H1 (cell line): ENCODE measurements around the gene TTC22. TPM values are rescaled to one million over a fixed set of nuclear protein-coding genes. Genes with fewer than 3 reads are reported as not detected.

Source experiments
- CTCF ChIA-PET: fragments of 300-600 bp; sonication (Branson Sonifier 250); formaldehyde crosslinking; loops from one replicate; lab custom pipeline; 2021; ENCODE audit not compliant: partially characterized antibody; lab: Charles Lee
- POLR2A ChIA-PET: fragments of 300-600 bp; sonication (Branson Sonifier 250); formaldehyde crosslinking; loops from one replicate; lab custom pipeline; 2021; ENCODE audit warnings: inconsistent platforms; ENCODE audit not compliant: partially characterized antibody; lab: Charles Lee
- DNase-seq, 2 experiments: peaks; one replicate each; pipeline versions ENCODE4 v3.0.0 to v3.0.0-alpha.2; 2010 to 2022; ENCODE audit warnings: low spot score in 2 of 2, low read depth in 1 of 2, mixed read lengths in 1 of 2
- FAIRE-seq: peaks from 2 replicates; lab custom pipeline; 2011; peaks lifted over from hg19 to GRCh38; lab: Jason Lieb, UNC
- H2AFZ ChIP-seq: 2 replicates; pipeline ENCODE4 v1.8.1; 2012; ENCODE audit warnings: low read length, inconsistent platforms
- H2AK5ac ChIP-seq: 2 replicates; pipeline ENCODE4 v1.6.1; 2013; ENCODE audit warnings: low read depth, low read length
- H2BK120ac ChIP-seq: replicated peaks from 2 replicates; pipeline ENCODE3; 2013; ENCODE audit warnings: low read depth, low read length, inconsistent platforms
- H2BK12ac ChIP-seq: 2 replicates; pipeline ENCODE4 v1.6.1; 2013; ENCODE audit warnings: low read depth, low read length
- H2BK15ac ChIP-seq: 2 replicates; pipeline ENCODE4 v1.6.1; 2013; ENCODE audit warnings: low read length
- H2BK20ac ChIP-seq: 2 replicates; pipeline ENCODE4 v1.6.1; 2013; ENCODE audit warnings: low read length
- H2BK5ac ChIP-seq: 2 replicates; pipeline ENCODE4 v1.6.1; 2013; ENCODE audit warnings: low read depth, low read length
- H3K14ac ChIP-seq: 2 replicates; pipeline ENCODE4 v1.6.1; 2013; ENCODE audit warnings: inconsistent platforms; ENCODE audit not compliant: insufficient read length
- H3K18ac ChIP-seq: 2 replicates; pipeline ENCODE4 v1.6.1; 2013; ENCODE audit warnings: low read length; ENCODE audit errors: extremely low read depth
- H3K23ac ChIP-seq: 2 replicates; pipeline ENCODE4 v1.6.1; 2013; ENCODE audit warnings: inconsistent platforms; ENCODE audit not compliant: insufficient read length
- H3K23me2 ChIP-seq: 2 replicates; pipeline ENCODE4 v1.6.1; 2013; ENCODE audit warnings: low read depth, low read length
- H3K27ac ChIP-seq: 2 replicates; pipeline ENCODE4 v1.6.1; 2011; ENCODE audit warnings: low read depth, low read length, inconsistent platforms
- H3K27me3 ChIP-seq, 4 experiments: replicated peaks in 1 of 4; 1 replicate in 1 of 4; 2 replicates in 3 of 4; pipeline versions ENCODE4 v1.6.1 to v1.8.1; 2011 to 2013; ENCODE audit warnings: low read length in 3 of 4, mild to moderate bottlenecking in 3 of 4, inconsistent platforms in 2 of 4, mixed read lengths in 2 of 4, moderate library complexity in 1 of 4; ENCODE audit not compliant: control insufficient read depth in 3 of 4, insufficient read depth in 3 of 4; ENCODE audit errors: extremely low read depth in 1 of 4
- H3K36me3 ChIP-seq, 4 experiments: 2 replicates each; pipeline versions ENCODE4 v1.6.1 to v1.8.1; 2011 to 2013; ENCODE audit warnings: mild to moderate bottlenecking in 4 of 4, low read length in 3 of 4, moderate library complexity in 2 of 4, control low read depth in 1 of 4, inconsistent platforms in 1 of 4; ENCODE audit not compliant: insufficient read depth in 4 of 4, control insufficient read depth in 2 of 4
- H3K4ac ChIP-seq: replicated peaks from 2 replicates; pipeline ENCODE3; 2013; ENCODE audit warnings: low read length, low read depth, mixed read lengths, inconsistent platforms; ENCODE audit not compliant: insufficient read length
- H3K4me1 ChIP-seq, 4 experiments: replicated peaks in 1 of 4; 1 replicate in 1 of 4; 2 replicates in 3 of 4; pipeline versions ENCODE4 v1.6.1 to v1.8.1; 2011 to 2013; ENCODE audit warnings: low read length in 3 of 4, inconsistent platforms in 2 of 4, mixed read lengths in 1 of 4; ENCODE audit not compliant: insufficient read depth in 4 of 4, control insufficient read depth in 3 of 4
- H3K4me2 ChIP-seq, 2 experiments: 2 replicates each; pipeline versions ENCODE4 v1.6.1 to v1.8.1; 2011 to 2013; ENCODE audit warnings: low read depth in 2 of 2, low read length in 2 of 2, control low read depth in 1 of 2, inconsistent platforms in 1 of 2, mild to moderate bottlenecking in 1 of 2; ENCODE audit not compliant: insufficient read depth in 1 of 2
- H3K4me3 ChIP-seq, 4 experiments: fragments of 200-600, 300-600 bp in 1 of 4; sonication (generic), shearing (Covaris generic), sonication (Bioruptor Twin) in 1 of 4; 2 replicates each; pipeline versions ENCODE4 v1.5.1 to v1.8.1; 2011 to 2016; ENCODE audit warnings: low read length in 4 of 4, low read depth in 3 of 4, control low read depth in 2 of 4, inconsistent platforms in 2 of 4, mild to moderate bottlenecking in 2 of 4, mixed read lengths in 1 of 4, moderate library complexity in 1 of 4; ENCODE audit not compliant: insufficient read depth in 2 of 4; ENCODE audit errors: extremely low read depth in 1 of 4
- H3K56ac ChIP-seq: replicated peaks from 2 replicates; pipeline ENCODE3; 2013; ENCODE audit warnings: low read depth, mild to moderate bottlenecking, mixed read lengths, low read length, inconsistent platforms; ENCODE audit not compliant: insufficient read length
- H3K79me1 ChIP-seq: 2 replicates; pipeline ENCODE4 v1.6.1; 2013; ENCODE audit warnings: low read depth, low read length, control low read depth
- H3K79me2 ChIP-seq, 2 experiments: 2 replicates each; pipeline versions ENCODE4 v1.6.1 to v1.8.1; 2012 to 2013; ENCODE audit warnings: low read length in 2 of 2, mild to moderate bottlenecking in 2 of 2, inconsistent platforms in 1 of 2; ENCODE audit not compliant: insufficient read depth in 2 of 2, control insufficient read depth in 1 of 2
- H3K9ac ChIP-seq, 4 experiments: replicated peaks in 1 of 4; 1 replicate in 1 of 4; 2 replicates in 3 of 4; pipeline versions ENCODE4 v1.6.1 to v1.8.1; 2011 to 2013; ENCODE audit warnings: low read depth in 3 of 4, low read length in 3 of 4, control low read depth in 2 of 4, mild to moderate bottlenecking in 2 of 4, moderate library complexity in 2 of 4, inconsistent platforms in 1 of 4; ENCODE audit errors: extremely low read depth in 1 of 4
- H3K9me3 ChIP-seq, 2 experiments: 2 replicates each; pipeline versions ENCODE4 v1.6.1 to v1.8.1; 2012 to 2013; ENCODE audit warnings: mild to moderate bottlenecking in 2 of 2, moderate library complexity in 2 of 2, control low read depth in 1 of 2, inconsistent platforms in 1 of 2, low read depth in 1 of 2, low read length in 1 of 2, mixed read lengths in 1 of 2; ENCODE audit not compliant: insufficient read depth in 2 of 2
- H4K20me1 ChIP-seq, 2 experiments: replicated peaks in 1 of 2; 2 replicates each; pipeline versions ENCODE3 to v1.8.1; 2011 to 2013; ENCODE audit warnings: inconsistent platforms in 2 of 2, low read length in 2 of 2, mild to moderate bottlenecking in 1 of 2; ENCODE audit not compliant: insufficient read depth in 2 of 2, control insufficient read depth in 1 of 2
- H4K5ac ChIP-seq: 2 replicates; pipeline ENCODE4 v1.6.1; 2013; ENCODE audit warnings: low read length, low read depth, mixed read lengths, inconsistent platforms; ENCODE audit not compliant: insufficient read length
- H4K8ac ChIP-seq: 2 replicates; pipeline ENCODE4 v1.8.0; 2013; ENCODE audit warnings: mild to moderate bottlenecking, moderate library complexity, low read length, inconsistent platforms; ENCODE audit not compliant: insufficient read depth; ENCODE audit errors: extremely low read depth
- H4K91ac ChIP-seq: replicated peaks from 2 replicates; pipeline ENCODE3; 2013; ENCODE audit warnings: low read length, mixed read lengths, inconsistent platforms; ENCODE audit not compliant: insufficient read length
- ASH2L ChIP-seq: fragments of 200-600, 300-600 bp; sonication (generic); IDR thresholded peaks from one replicate; pipeline ENCODE4 v1.7.1; 2017; ENCODE audit warnings: low read length
- BACH1 ChIP-seq: IDR thresholded peaks from 2 replicates; pipeline ENCODE4 v1.6.1; 2012; ENCODE audit warnings: low read length, improper control_type of control experiment
- BRCA1 ChIP-seq: IDR thresholded peaks from 2 replicates; pipeline ENCODE4 v1.6.1; 2012; ENCODE audit warnings: low read depth, low read length, improper control_type of control experiment
- GTF2F1 ChIP-seq: IDR thresholded peaks from 2 replicates; pipeline ENCODE4 v1.6.1; 2012; ENCODE audit warnings: low read depth, low read length, improper control_type of control experiment, borderline replicate concordance
- MAX ChIP-seq: IDR thresholded peaks from 2 replicates; pipeline ENCODE4 v1.6.1; 2012; ENCODE audit warnings: inconsistent platforms
- NRF1 ChIP-seq: IDR thresholded peaks from 2 replicates; pipeline ENCODE4 v1.6.1; 2011; ENCODE audit warnings: mild to moderate bottlenecking, low read depth, low read length, improper control_type of control experiment
- RFX5 ChIP-seq: IDR thresholded peaks from 2 replicates; pipeline ENCODE4 v1.6.1; 2011; ENCODE audit warnings: low read depth, low read length, improper control_type of control experiment, borderline replicate concordance
- SIX5 ChIP-seq: IDR thresholded peaks from 2 replicates; pipeline ENCODE4 v1.6.1; 2011; ENCODE audit warnings: mild to moderate bottlenecking, low read depth, low read length
- SP4 ChIP-seq: IDR thresholded peaks from 2 replicates; pipeline ENCODE4 v1.6.1; 2012; ENCODE audit warnings: low read length, inconsistent platforms
- TAF1 ChIP-seq: IDR thresholded peaks from 2 replicates; pipeline ENCODE4 v1.6.1; 2011; ENCODE audit warnings: mild to moderate bottlenecking, low read depth, low read length
- TAF7 ChIP-seq: optimal IDR thresholded peaks from 2 replicates; pipeline ENCODE3; 2011; ENCODE audit warnings: low read depth, mild to moderate bottlenecking, inconsistent platforms, low read length, moderate library complexity, borderline replicate concordance
- YY1 ChIP-seq: IDR thresholded peaks from 2 replicates; pipeline ENCODE4 v1.6.1; 2011; ENCODE audit warnings: low read depth, mild to moderate bottlenecking, low read length
- polyA plus RNA-seq, 7 experiments: library from polyadenylated mRNA; depleted of rRNA in 3 of 7; stranded (reverse) in 5 of 7; unstranded in 2 of 7; fragments of >200 nt in 5 of 7; fragments of 200-250 nt in 2 of 7; gene quantifications; 1 replicate in 5 of 7; 2 replicates in 1 of 7; 4 replicates in 1 of 7; pipeline versions ENCODE4 v1.2.1 to v1.2.3, GENCODE V29; 2011 to 2013; ENCODE audit warnings: missing spikeins in 2 of 7, mixed read lengths in 2 of 7
- total RNA-seq: library from RNA; stranded (reverse); fragmentation: NEBNext Ultra II Directional; extraction: Animal tissue kit (Norgen Biotek cat#: 25700); gene quantifications from 2 replicates; pipeline ENCODE4 v1.2.1, GENCODE V29; 2021

TTC22 gene
- total and polyA plus RNA-seq, 2 of the 8 experiments (the other 6 are each of a cell fraction or from before 2014, with no cell fraction given): 1.00 to 1.6 TPM

- no peaks in the 10 kb centered on the region for H4K20me1 ChIP-seq
- H3K14ac ChIP-seq: no peak overlapping the region
- no peak overlapping the region for H4K5ac ChIP-seq
- ChIA-PET CTCF (interaction anchor here (1.3 to 1.6 kb wide), 3 partner anchors 19 to 32 kb away, joined by 3 to 5 read pairs (median 4); partner anchors contain the start of gene TTC22), POLR2A (interaction anchor here (0.7 kb wide), 1 partner anchor 22 kb away, joined by 3 read pairs; no protein-coding TSS in a partner anchor)
- no peak overlapping the region for H2BK15ac ChIP-seq
- no peak for FAIRE-seq
- H3K23ac ChIP-seq: no peak overlapping the region
- H2BK12ac ChIP-seq: no peak overlapping the region
- H2BK5ac ChIP-seq: no peak overlapping the region
- no peaks in the 10 kb centered on the region for H3K79me2 ChIP-seq
- no peak overlapping the region for H3K4ac ChIP-seq
- no peaks in the 10 kb centered on the region for H3K36me3 ChIP-seq
- H3K27ac ChIP-seq: no peak overlapping the region
- peaks cover 0 to 4% (median under 1%) of the 10 kb centered on the region in 4 experiments; a peak in 4 of 7 replicates for H3K4me1 ChIP-seq
- no peak overlapping the region for H3K4me2 ChIP-seq
- no peak overlapping the region for H4K8ac ChIP-seq
- no peak overlapping the region for H3K56ac ChIP-seq
- H4K91ac ChIP-seq: no peak overlapping the region
- no peak overlapping the region for H3K9ac ChIP-seq
- no peak overlapping the region for H3K4me3 ChIP-seq
- H2BK120ac ChIP-seq: no peak overlapping the region
- H2BK20ac ChIP-seq: no peak overlapping the region
- no peaks in the 10 kb centered on the region for H3K23me2 ChIP-seq
- 0 out of 4 replicates have a peak, but pooled peaks cover 0 to 3% of the 10 kb centered on the region in 2 experiments for H3K9me3 ChIP-seq
- H3K27me3 ChIP-seq: no peaks in the 10 kb centered on the region; a peak in 2 of 7 replicates
- no peak overlapping the region for H3K18ac ChIP-seq
- no peak for DNase-seq
- H2AK5ac ChIP-seq: no peak overlapping the region
- H3K79me1 ChIP-seq: no peaks in the 10 kb centered on the region
- H2AFZ ChIP-seq: no peak overlapping the region
- TF ChIP-seq GTF2F1: no peak
- no peak for TF ChIP-seq SP4
- no peak for TF ChIP-seq RFX5
- no peak for TF ChIP-seq BACH1
- no peak for TF ChIP-seq TAF1
- TF ChIP-seq ASH2L: no peak
- no peak for TF ChIP-seq TAF7
- TF ChIP-seq MAX: no peak
- TF ChIP-seq NRF1: no peak
- TF ChIP-seq BRCA1: no peak
- no peak for TF ChIP-seq SIX5
- no peak for TF ChIP-seq YY1
Observed at GRCh38 chr1:54819733-54820132, 18.6 kb upstream of the TTC22 start.
